GM21515 (cell line): ENCODE measurements around the gene SRRM5.
"Not testable (repeated sequence)": the region's sequence is repeated elsewhere in the genome, so short reads cannot be mapped to it uniquely, and the experiment has no call there.

Experiments
- ATAC-seq: cut with Tn5 transposase; IDR thresholded peaks from one replicate; pipeline ENCODE4 v1.9.1; 2021; ENCODE audit not compliant: unreplicated experiment

SRRM5 gene

DNA sequence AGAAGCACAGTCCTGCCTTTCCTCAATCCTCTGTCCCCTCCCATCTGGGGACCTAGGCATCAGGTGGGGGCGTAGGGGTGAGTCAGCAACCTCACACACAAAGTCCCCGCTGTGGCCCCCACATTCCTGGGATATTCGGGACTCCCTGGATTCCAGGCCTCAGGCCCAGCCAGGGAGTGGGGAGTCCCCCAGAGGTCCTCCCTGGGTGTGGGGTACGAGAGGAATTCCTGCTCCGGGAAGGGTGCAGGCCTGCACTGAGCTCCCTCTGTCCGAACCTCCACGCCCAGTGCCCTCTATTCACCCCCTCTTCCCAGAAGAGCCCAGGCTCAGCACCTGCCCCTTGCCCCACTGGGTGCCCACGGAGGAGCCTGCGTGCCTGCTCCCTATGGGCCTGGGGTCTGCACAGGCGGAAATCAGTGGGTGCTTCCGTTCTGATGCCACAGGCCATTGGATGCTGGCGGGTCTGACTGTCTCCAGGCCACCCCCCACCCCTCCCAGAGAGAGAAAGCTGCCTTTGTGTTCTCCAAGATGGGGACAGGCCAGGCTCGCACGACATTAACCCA, 24.3 kb downstream of the SRRM5 start:
- no peak for ATAC-seq

DNA sequence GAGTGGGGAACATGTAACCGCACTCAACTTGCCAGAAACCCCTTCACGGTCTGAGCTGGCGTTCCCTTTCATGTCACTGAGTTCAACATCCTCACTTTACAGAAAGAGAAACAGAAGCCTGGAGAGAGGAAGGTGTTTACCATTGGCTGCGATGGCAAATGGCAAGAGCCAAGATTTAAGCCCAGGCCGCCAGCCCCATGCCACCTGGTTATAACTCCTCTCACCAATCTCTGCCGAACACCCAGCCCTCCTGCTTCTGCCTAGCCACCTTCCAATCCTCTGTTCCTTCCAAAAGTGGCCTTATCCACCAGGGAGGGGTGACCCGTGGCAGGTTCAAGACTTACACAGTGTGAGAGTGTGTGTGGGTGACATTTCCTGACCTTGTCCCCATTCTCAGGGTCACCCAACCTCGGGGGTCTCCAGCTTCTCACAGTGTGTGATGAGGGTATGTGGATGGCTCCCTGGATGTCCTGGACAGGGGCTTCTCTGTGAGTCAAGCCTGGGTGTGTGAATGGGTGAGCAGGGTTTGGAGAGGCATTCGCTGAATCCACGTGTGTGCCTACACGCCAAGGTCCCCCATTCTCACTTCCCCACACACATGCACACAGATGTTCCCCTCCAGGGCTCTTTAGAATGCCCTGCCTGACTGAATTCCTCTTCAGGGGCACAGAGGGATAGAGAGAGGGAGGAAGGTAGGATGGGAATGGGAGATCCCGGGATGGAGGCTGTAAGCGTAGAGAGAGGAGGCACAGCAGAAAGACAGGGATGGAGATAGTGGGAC, 26.5 kb downstream of the SRRM5 start:
- ATAC-seq, result no peak

DNA sequence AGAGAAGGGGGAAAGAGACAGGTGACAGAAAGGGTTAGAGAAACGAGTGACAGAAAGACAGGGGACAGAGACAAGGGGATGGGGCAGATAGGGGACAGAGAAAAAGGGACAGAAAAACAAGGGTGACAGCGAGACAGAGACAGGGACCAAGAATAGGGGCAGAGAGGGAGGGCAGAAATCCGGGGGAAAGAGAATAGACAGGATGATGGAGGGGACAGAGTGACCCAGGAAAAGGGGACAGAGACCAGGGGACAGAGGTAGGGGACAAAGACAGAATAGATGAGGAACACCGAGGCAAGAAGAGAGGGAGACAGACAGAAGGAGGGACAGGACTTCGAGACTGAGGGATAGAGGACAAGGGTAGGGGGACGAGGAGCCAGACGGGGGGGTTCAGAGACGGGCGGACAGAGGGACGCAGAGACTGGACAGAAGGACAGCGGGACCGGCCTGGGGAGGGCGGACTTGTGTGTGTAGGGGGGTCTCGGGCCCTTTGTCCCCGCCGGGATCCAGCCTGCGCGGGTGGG, 27.2 kb downstream of the SRRM5 start:
- no peak for ATAC-seq

DNA sequence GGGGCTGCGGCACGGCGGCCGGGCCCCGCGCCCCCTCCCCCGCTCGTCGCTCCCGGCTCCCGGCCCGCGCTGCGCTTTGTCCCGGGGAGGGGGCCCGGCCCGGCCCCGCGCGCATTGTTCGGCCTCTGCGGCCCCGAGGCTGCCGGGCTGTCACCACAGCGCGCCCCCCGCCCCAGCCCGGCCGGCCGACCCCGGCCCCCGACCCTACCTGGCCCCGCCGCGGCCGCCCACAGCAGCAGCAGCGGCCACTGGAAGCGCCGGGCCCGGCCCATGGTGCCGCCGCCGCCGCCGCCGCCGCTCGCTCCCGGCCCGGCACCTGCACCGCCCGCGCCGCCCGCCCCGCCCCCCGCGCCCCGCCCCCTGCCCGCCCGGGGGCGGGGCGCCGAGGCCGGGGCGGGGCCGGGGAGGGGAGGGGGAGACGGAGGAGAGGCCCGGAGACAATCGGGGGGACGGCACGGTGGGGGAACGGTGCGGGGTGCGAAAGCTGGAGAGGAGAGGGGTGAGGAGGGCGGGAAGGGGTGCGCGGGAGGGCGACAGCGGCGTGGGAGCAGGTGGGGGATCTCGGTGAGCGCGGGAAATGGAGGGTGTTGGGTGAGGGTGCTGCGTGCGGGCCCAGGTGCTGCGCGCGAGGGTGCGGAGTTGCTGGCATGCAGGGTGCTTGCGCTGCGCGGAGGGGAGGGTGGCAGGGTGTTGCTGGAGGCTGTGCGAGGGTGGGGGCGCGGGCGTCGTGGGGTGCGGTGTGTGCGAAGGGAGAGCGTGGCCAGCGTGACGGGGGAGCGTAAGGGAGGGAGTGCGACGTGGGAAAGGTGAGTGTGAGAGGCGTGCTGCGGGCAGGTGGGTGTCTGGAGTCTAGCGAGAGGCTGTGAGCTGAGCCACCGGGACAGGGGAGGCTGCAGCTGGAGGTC, 27.9 kb downstream of the SRRM5 start, which contains the start of gene CADM4:
CADM4 (minus strand) TSS at position 332 of the 905 bp plus-strand sequence; CDS start at position 272, 60 bp downstream.
- no peak for ATAC-seq

DNA sequence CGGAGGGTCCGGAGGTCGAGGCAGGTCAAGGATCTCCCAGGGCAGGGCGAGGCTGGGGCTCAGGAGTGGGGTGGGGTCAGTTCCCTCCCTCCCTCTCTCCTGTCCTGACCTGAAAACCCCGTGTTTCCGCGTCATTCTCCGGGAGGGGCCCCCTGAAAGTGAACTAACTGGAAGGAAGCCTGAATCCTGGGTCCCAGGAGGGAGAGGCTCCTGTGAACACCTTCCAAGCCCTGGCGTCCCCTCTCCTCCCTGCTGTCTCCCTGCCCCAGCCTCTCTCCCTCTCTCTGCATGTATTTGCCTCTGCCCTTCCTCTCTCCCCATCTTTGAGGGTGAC, 28.5 kb downstream of the SRRM5 start:
- no peak for ATAC-seq

DNA sequence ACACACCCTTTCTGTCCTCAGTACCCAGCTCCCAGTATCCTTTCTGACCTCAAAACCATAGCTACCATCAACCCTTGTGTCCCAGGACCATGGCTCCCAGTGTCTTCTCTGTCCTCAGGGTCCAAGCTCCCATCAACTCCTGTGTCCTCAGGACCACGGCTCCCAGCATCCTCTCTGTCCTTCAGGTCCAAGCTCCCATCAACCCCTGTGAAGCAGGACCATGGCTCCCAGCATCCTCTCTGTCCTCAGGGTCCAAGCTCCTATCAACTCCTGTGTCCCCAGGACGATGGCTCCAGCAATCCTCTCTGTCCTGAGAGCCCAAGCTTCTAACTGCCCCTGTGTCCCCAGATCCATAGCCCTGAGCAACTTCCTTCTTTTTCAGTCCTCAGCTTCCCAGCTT, 29.4 kb downstream of the SRRM5 start:
- ATAC-seq, result no peak

DNA sequence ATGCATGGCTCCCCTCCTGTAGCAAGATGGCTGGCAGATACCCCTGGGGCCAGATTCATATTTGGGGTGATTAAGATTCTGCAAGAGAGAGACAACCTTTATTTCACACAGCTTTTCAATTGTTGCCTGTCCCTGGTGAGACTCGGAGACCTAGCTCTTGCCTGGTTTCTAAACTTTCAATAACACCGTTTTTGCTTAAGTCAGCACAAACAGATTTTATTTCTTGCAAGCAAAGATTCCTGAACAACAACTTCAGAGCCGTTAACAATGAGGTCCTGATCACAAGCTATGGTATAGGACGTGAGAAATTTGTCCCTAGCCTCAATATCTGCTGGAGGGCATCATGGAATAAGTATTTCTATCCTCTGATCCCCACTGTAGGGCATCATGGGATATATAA, 30.6 kb downstream of the SRRM5 start:
- ATAC-seq, result no peak

DNA sequence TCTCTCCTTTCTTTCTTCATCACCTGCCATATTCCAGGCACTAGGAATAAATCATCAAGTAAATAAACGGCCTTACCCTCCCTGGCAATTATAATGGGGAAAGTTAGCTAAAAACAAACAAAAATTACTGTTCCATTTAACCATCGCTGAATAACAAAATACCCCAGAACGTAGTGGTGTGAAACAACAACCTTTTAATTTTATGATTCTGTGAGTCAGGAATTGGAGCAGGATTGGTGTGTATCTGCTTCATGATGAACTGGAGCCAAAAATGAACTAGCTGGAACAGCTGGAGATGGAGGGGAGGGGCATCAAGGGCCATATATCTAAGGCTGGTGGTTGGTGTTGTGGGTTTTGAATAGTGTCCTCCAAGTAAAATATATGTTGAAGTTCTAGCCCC, 31.4 kb downstream of the SRRM5 start:
- no peak for ATAC-seq

DNA sequence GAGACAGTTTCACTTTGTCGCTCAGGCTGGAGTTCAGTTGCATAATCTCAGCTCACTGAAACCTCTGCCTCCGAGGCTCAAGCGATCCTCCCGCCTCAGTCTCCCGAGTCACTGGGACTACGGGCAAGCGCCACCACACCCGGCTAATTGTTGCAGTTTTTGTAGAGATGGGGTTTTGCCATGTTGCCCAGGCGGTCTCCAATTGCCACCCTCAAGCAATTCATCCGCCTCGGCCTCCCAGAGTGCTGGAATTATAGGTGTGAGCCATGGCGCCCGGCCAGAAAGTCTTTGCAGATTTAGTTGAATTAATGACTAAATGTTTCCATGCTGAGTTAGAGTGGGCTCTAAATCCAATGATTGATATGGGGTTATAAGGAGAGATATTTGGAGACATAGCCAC, 32.3 kb downstream of the SRRM5 start:
- ATAC-seq, result no peak

DNA sequence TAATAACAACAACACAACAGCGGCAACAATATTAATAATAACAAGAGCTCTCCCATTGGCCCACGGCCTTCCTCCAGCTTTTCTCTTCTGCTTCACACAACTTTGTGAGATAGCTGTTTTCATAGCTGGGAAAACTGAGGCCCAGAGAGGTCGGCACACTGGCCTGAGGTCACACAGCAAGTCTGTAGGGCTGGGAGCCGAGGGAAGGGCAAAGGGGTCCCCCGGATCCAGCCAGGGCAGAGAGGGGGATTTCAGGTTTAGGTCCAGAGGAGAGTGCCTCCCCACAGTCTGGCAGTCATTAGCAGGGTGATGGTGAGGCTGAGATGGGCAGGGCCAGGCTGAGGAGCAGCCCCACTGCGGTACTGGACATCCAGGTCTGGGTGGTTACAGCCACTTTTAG, 36.7 kb downstream of the SRRM5 start:
- no peak for ATAC-seq

DNA sequence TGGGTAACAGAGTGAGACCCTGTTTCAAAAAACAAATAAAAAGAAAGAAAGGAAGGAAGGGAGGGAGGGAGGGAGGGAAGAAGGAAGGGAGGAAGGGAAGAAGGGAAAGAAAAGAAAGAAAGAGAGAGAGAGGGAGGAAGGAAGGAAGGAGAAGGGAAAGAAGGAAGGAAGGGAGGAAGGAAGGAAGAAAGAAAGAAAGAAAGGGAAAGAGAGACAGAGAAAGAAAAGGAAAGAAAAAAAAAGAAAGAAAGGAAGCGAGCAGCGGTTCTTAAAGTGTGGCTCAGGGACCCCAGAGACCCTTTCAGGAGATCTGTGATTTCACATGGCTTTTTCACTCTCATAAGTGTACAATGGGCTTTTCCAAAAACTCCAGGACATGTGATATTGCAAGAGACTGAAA, 37.6 kb downstream of the SRRM5 start:
- no peak for ATAC-seq

DNA sequence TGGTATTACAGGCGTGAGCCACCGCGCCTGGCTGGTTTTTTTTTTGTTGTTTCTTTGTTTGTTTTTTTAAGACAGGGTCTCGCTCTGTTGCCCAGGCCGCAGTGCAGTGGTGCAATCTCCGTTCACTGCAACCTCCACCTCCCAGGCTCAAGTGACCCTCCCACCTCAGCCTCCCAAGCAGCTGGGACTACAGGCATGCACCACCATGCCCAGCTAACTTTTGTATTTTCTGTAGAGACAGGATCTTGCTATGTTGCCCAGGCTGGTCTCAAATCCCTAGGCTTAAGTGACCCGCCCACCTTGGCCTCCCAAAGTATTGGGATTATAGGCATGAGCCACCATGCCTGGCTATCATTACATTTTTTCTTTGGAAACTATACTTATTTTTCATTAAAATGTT, 38.4 kb downstream of the SRRM5 start:
- not testable (repeated sequence) for ATAC-seq

DNA sequence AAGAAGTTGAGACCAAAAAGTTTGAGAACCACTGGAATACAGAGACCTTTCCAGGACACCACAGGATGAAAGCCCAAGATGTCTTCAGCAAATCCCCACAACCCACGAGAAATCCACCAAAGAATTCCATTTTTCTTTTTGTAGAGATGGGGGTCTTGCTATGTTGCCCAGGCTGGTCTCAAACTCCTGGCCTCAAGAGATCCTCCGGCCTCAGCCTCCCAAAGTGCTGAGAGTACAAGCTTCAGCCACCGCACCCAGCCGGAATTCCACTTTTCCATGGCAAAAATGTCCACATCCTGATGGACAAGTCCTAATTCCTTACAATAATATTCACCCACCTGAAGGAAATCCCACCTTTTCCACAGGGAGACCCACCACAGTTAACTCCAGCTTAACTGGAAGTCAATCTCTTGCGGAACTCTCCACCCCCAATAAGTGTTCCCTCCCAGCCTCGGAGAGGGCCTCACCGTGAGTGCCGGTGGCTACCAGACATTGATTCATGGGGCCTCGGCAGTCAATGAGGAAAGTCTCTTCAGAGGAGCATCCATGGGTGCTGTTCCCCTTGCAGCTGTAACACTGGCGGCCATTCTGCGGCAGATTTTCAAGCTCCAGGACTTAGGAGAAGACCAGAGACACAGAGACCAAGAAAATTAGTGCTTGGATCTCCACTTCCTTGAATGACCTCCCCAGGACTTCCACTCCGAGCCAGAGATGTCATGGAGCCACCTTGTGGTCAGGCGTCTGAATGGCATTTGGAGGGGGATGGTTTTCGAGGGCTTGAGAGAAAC, 40.1 kb downstream of the SRRM5 start:
- ATAC-seq, result no peak

DNA sequence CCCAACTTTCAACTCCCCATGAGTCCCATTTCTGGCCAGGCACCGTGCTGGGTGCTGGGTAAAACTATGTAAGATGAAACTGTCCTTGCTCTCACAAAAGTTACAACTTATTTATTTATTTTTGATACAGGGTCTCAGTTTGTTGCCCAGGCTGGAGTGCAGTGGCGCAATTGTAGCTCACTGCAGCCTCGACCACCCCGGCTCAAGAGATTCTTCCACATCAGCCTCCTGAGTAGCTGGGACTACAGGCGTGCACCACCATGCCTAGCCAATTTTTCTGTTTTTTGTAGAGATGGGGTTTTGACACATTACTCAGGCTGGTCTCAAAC, 40.6 kb downstream of the SRRM5 start:
- ATAC-seq, result no peak

DNA sequence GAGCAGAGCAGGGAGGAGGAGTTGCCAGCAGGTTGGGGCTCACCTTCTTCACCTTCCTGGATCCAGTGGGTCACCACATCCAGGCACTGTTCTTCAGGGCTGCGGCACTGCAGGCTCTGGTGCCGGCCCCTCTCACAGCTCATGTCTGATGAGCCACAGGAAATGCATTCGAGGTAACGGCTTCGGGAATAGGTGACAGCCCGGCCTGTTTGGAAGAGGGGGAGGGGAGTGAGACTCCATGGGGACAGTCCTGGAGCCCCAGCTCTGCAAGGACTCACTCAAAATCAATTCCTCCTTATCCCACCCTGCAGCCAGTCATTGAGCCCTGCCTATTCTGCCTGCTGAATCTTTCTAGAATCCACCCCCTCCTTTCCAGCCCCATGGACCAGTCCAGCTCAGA, 44.5 kb downstream of the SRRM5 start:
- no peak for ATAC-seq

DNA sequence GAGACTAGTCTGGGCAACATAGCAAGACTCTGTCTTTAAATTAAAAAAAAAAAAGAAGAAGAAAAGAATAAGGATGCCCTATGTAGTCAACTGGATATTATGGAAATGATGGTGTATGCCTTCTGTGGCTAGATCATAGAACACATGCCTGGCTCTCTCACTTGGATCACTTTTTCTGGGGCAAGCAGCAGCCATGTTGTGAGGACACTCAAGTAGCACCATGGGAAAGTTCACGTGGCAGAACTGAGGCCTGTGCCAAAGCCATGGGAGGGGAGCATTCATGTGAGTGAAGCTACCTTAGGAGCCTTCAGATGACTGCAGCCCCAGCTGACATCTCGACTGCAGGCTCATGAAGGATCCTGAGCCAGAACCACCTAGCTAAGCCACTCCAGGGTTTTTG, 46.1 kb downstream of the SRRM5 start:
- no peak for ATAC-seq

DNA sequence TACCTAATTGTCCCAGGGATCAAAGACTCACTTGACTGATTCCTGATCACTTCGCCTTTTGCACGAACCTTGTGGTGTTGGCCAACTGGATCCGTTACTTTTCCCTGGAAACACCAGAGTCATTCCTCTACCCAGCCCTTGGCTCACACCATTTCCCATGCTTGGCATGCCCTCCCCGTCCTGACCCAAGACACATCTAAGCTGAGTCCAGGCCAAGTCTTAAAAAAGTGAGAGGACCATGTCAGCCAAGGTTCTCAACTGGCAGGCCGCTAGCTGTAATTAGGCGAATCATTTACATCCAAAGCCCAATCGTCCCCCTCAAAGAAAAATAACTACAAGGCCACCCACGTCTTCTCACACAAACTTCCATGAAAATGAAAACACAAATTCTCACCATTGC, 46.6 kb downstream of the SRRM5 start:
- no peak for ATAC-seq

DNA sequence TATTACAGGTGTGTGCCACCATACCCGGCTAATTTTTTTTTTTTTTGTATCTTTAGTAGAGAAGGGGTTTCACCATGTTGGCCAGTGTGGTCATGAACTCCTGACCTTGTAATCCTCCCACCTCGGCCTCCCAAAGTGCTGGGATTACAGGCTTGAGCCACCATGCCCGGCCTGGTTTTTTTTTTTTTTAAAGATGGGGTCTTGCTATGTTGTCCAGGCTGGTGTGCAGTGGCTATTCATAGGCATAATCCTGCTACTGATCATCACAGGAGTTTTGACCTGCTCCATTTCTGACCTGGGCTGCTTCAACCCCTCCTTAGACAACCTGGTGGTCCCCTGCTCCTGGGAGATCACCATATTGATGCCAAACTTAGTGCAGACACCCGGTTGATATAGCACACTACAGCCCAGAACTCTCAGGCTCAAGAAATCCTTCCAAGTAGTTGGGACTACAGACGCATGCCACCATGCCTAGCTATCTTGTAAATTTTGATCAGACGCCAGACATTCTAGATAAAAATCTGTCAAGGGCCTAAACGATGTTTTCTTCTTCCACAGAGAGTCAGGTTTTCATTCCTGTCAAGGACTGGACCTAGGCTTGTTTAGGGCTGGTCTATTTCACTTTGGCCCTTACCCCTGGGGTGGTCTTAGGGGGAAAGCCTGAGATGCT, 48.5 kb downstream of the SRRM5 start:
- no peak for ATAC-seq

DNA sequence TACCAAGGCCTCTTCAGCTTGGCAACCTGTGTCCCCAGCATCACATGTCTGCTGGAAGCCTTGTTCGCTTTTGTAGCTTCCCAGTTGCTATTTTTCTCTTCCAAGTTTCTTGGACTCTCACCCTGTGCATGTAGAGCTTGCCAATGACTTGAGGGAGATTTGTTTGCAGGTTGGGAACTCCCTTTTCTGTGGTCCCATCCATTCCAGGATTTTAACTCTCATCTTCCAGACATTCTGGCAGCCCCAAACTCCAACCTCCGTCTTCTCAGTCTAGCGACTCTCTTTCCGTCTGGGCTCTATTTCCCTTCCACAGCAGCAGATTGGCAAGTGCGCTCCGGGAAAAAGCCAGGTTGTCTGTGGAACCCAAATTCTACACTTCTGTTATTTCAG, 49.1 kb downstream of the SRRM5 start:
- ATAC-seq, result no peak

DNA sequence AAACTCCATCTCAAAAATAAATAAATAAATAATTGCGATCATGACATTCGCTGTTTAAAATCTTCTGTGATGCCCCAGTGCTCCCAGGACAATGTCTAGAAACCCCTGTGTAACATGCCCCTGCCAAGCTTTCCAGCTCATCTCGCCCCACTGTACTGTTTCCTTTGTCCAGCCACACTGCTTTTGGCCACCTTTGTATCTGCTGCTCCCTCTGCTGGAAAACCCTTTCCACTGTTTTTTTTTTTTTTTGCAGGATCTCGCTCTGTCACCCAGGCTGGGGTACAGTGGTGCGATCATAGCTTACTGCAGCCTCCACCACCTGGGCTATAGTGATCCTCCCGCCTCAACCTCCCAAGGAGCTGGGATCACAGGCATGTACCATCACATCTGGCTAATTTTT, 50.6 kb downstream of the SRRM5 start:
- ATAC-seq, result no peak

DNA sequence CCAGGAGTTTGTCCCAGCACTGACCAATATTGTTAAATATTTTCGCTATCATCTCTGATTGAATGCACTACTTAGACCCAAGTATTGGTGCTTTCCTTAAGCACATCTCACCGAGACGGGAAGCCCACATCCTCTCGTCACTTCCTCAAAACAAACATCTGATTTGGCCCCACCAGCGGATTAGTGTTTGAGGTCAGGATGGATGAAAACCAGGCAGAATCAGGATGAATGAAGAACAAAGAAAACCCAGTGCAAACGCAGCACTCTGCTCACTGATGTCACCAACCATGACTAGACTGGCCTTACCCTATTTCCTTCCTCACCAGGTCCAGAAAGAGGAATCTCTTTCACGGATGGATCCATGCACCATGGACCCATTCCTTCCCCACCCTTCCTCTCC, 52.1 kb downstream of the SRRM5 start:
- no peak for ATAC-seq
